Ishikawa (cell line): ENCODE results near the gene PLXNA3.

Experiments
- CEBPB ChIP-seq: IDR thresholded peaks from 2 replicates; pipeline ENCODE4 v1.6.1; 2012
- CREB1 ChIP-seq: IDR thresholded peaks from 2 replicates; pipeline ENCODE4 v1.6.1; 2012; ENCODE audit warnings: low read depth
- EGR1 ChIP-seq: IDR thresholded peaks from 2 replicates; pipeline ENCODE4 v1.6.1; 2012
- EP300 ChIP-seq: IDR thresholded peaks from 2 replicates; pipeline ENCODE4 v1.6.1; 2012; ENCODE audit warnings: borderline replicate concordance
- FOXM1 ChIP-seq: IDR thresholded peaks from 2 replicates; pipeline ENCODE4 v1.6.1; 2012; ENCODE audit warnings: low read depth, borderline replicate concordance
- NFIC ChIP-seq: IDR thresholded peaks from 2 replicates; pipeline ENCODE4 v1.6.1; 2012
- RAD21 ChIP-seq: IDR thresholded peaks from 2 replicates; pipeline ENCODE4 v1.6.1; 2012; ENCODE audit warnings: low read depth
- TAF1 ChIP-seq: IDR thresholded peaks from 2 replicates; pipeline ENCODE4 v1.6.1; 2012; ENCODE audit warnings: low read depth, mild to moderate bottlenecking
- TCF12 ChIP-seq: IDR thresholded peaks from 2 replicates; pipeline ENCODE4 v1.6.1; 2012; ENCODE audit warnings: low read depth
- TEAD4 ChIP-seq: IDR thresholded peaks from 2 replicates; pipeline ENCODE4 v1.6.1; 2012
- YY1 ChIP-seq: IDR thresholded peaks from 2 replicates; pipeline ENCODE4 v1.6.1; 2012; ENCODE audit warnings: low read depth
- ZBTB7A ChIP-seq: IDR thresholded peaks from 2 replicates; pipeline ENCODE4 v1.6.1; 2012; ENCODE audit warnings: low read depth
- TF ChIP-seq, protein P1 (sequence below): IDR thresholded peaks from 2 replicates; pipeline ENCODE4 v1.6.1; 2012; ENCODE audit warnings: low read depth, mild to moderate bottlenecking
- TF ChIP-seq, protein P2 (sequence below): IDR thresholded peaks from 2 replicates; pipeline ENCODE4 v1.6.1; 2012
- TF ChIP-seq, protein P3 (sequence below): IDR thresholded peaks from 2 replicates; pipeline ENCODE4 v1.6.1; 2012

The PLXNA3 gene

DNA sequence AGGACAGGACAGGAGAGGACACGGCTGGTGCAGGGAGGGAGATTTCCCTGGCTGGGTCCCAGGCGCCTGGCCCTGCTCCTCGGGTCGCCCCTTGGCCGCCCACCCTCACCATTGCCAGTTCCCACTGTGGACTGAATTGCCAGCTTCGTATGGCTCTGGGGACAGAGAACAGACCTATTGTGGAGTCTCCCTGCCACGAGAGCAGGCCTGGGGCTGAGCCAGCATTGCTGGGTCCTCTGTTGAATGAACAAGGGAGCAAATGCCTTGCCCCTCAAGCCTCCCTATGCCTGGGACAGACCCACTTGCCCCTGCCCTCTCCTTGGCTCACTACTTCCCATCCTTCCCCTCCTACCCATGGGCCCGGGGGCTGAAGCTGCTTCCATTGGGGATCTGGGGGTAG, 4.3 kb downstream of the PLXNA3 start:
- TF ChIP-seq TCF12: no peak
- no peak for TF ChIP-seq CREB1
- TF ChIP-seq RAD21: no peak
- TF ChIP-seq, protein P1, sequence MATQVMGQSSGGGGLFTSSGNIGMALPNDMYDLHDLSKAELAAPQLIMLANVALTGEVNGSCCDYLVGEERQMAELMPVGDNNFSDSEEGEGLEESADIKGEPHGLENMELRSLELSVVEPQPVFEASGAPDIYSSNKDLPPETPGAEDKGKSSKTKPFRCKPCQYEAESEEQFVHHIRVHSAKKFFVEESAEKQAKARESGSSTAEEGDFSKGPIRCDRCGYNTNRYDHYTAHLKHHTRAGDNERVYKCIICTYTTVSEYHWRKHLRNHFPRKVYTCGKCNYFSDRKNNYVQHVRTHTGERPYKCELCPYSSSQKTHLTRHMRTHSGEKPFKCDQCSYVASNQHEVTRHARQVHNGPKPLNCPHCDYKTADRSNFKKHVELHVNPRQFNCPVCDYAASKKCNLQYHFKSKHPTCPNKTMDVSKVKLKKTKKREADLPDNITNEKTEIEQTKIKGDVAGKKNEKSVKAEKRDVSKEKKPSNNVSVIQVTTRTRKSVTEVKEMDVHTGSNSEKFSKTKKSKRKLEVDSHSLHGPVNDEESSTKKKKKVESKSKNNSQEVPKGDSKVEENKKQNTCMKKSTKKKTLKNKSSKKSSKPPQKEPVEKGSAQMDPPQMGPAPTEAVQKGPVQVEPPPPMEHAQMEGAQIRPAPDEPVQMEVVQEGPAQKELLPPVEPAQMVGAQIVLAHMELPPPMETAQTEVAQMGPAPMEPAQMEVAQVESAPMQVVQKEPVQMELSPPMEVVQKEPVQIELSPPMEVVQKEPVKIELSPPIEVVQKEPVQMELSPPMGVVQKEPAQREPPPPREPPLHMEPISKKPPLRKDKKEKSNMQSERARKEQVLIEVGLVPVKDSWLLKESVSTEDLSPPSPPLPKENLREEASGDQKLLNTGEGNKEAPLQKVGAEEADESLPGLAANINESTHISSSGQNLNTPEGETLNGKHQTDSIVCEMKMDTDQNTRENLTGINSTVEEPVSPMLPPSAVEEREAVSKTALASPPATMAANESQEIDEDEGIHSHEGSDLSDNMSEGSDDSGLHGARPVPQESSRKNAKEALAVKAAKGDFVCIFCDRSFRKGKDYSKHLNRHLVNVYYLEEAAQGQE: no peak

DNA sequence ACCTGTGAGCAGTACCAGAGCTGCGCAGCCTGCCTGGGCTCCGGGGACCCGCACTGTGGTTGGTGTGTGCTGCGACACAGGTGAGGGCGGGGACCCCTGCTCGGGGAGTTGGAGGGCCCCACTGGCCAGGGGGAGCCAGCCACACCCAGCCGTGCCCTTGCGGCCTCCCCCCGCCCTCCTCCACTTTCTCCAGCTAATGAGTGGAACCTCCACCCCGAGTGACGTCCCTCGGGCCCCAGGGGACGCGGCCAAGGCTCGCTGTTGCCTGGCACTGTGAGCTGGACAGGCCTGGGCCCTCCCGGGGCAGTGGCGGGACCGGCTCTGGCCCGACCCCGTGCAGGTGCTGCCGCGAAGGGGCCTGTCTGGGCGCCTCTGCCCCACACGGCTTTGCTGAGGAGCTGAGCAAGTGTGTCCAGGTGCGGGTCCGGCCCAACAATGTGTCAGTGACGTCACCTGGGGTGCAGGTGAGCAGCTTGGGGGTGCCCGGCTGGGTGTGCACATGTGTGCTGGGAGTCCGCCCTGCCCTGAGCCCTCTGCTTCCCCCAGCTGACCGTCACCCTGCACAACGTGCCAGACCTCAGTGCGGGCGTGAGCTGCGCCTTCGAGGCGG, 5.6 kb downstream of the PLXNA3 start:
- TF ChIP-seq CREB1 (no peak), YY1 (no peak), NFIC (no peak), TCF12 (no peak), FOXM1 (no peak)
- TF ChIP-seq, protein P2, sequence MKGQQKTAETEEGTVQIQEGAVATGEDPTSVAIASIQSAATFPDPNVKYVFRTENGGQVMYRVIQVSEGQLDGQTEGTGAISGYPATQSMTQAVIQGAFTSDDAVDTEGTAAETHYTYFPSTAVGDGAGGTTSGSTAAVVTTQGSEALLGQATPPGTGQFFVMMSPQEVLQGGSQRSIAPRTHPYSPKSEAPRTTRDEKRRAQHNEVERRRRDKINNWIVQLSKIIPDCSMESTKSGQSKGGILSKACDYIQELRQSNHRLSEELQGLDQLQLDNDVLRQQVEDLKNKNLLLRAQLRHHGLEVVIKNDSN: no peak

DNA sequence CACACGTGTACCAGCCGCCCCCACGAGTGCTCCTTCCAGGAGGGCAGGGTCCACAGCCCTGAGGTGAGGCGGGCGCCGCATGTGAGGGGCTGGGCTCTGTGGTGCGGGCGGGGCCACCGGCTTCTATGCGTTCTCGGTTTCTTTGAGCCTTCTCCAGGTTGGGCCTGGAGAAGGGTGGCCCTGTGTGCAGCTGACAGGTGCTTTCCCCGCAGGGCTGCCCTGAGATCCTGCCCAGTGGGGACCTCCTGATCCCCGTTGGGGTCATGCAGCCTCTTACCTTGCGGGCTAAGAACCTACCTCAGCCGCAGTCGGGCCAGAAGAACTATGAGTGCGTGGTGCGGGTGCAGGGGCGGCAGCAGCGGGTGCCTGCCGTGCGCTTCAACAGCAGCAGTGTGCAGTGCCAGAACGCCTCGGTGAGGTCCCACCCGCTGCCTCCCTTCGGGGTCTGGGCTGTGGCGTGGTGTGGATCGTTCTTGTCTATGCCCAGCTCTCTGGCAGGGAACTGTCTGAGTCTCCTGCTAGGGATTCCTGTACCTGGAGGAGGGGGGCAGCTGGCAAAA, 6.8 kb downstream of the PLXNA3 start:
- TF ChIP-seq NFIC (no peak), EP300 (no peak), TEAD4 (no peak), CEBPB (no peak), EGR1 (no peak), YY1 (no peak), ZBTB7A (no peak), CREB1 (no peak), TCF12 (no peak)
- TF ChIP-seq, protein P1: no peak

DNA sequence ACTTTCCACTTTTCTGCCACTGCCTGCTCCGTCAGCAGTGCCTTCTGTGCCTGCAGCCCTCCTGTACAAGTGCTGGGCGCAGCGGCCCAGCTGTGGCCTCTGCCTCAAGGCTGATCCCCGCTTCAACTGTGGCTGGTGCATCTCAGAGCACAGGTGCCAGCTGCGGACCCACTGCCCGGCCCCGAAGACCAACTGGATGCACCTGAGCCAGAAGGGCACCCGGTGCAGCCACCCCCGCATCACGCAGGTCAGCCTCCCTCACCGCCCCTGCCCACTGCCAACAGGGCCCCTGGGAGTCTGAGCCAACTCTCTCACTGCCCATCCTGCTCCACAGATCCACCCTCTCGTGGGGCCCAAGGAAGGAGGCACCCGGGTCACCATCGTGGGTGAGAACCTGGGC, 7.5 kb downstream of the PLXNA3 start:
- no peak for TF ChIP-seq NFIC
- TF ChIP-seq TCF12: no peak
- no peak for TF ChIP-seq YY1
- no peak for TF ChIP-seq CEBPB
- TF ChIP-seq, protein P1: no peak
- TF ChIP-seq, protein P3, sequence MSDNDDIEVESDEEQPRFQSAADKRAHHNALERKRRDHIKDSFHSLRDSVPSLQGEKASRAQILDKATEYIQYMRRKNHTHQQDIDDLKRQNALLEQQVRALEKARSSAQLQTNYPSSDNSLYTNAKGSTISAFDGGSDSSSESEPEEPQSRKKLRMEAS: no peak
- no peak for TF ChIP-seq EGR1
- no peak for TF ChIP-seq TAF1
- TF ChIP-seq CREB1: no peak
- no peak for TF ChIP-seq TEAD4
- TF ChIP-seq RAD21: no peak
- no peak for TF ChIP-seq EP300
- TF ChIP-seq, protein P2: no peak
- no peak for TF ChIP-seq FOXM1
- no peak for TF ChIP-seq ZBTB7A

DNA sequence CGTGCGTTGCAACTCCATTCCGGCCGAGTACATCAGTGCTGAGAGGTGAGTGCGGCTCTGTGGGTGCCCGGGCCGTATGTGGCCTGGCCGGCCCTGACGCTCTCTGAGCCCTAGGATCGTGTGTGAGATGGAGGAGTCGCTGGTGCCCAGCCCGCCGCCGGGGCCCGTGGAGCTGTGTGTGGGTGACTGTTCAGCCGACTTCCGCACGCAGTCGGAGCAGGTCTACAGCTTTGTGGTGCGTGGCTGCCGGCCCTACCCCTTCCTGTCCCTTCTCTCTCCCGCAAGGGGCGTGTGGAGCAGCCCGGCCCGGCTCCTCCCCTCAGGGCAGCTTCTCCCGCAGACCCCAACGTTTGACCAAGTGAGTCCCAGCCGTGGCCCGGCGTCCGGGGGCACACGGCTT, 8.0 kb downstream of the PLXNA3 start:
- TF ChIP-seq, protein P1: no peak
- TF ChIP-seq RAD21: no peak
- no peak for TF ChIP-seq NFIC
- TF ChIP-seq, protein P2: no peak
- TF ChIP-seq ZBTB7A: no peak
- no peak for TF ChIP-seq TEAD4
- no peak for TF ChIP-seq EP300
- TF ChIP-seq CEBPB: no peak
- TF ChIP-seq FOXM1: no peak
- no peak for TF ChIP-seq EGR1
- no peak for TF ChIP-seq TAF1
